ENCODE data around the gene RNF213.

RNF213 gene

GRCh38 chr17:80220736-80221215 is 39.9 kb upstream of the RNF213 start:
- TF ChIP-seq, protein P1, sequence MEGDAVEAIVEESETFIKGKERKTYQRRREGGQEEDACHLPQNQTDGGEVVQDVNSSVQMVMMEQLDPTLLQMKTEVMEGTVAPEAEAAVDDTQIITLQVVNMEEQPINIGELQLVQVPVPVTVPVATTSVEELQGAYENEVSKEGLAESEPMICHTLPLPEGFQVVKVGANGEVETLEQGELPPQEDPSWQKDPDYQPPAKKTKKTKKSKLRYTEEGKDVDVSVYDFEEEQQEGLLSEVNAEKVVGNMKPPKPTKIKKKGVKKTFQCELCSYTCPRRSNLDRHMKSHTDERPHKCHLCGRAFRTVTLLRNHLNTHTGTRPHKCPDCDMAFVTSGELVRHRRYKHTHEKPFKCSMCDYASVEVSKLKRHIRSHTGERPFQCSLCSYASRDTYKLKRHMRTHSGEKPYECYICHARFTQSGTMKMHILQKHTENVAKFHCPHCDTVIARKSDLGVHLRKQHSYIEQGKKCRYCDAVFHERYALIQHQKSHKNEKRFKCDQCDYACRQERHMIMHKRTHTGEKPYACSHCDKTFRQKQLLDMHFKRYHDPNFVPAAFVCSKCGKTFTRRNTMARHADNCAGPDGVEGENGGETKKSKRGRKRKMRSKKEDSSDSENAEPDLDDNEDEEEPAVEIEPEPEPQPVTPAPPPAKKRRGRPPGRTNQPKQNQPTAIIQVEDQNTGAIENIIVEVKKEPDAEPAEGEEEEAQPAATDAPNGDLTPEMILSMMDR (IDR thresholded peaks at IDR 0.05), result no peak

GRCh38 chr17:80221351-80222105 is 39.1 kb upstream of the RNF213 start:
- TF ChIP-seq, protein P1 (IDR thresholded peaks at IDR 0.05), result no peak

GRCh38 chr17:80222376-80223141 is 38.1 kb upstream of the RNF213 start:
- TF ChIP-seq, protein P1 (IDR thresholded peaks at IDR 0.05), result no peak

GRCh38 chr17:80223142-80223815 is 37.4 kb upstream of the RNF213 start:
- TF ChIP-seq, protein P1 (IDR thresholded peaks at IDR 0.05), result no peak

DNA sequence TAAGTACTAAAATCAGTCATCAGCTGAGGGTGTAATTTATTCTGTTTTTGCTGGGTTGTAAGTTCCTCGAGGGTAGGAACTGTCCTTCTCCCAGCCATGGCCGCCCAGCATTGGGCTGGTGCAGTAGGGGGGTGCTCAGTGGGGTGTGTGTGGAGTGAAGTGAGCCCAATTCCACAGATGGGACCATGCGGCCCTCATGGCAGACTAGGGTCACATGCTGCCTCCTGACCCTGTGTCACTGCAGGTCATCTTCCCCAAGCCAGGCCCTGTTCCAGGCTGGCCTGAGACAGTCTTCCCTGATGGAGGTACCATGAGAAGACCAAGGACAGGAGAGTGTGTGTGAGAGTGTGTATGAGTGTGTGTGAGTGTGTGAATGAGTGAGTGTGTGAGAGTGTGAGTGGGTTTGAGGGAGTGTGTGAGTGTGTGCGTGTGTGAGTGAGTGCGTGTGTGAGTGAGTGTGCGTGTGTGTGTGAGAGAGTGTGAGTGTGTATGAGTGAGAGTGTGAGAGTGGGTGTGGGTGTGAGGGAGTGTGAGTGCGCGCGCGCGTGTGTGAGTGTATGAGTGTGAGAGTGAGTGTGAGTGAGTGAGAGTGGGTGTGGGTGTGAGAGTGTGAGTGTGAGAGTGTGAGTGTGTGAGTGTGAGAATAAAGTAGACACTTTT is 36.7 kb upstream of the RNF213 start:
- TF ChIP-seq, protein P1 (IDR thresholded peaks at IDR 0.05), result no peak

GRCh38 chr17:80224683-80225082 is 36.0 kb upstream of the RNF213 start:
- TF ChIP-seq, protein P1 (IDR thresholded peaks at IDR 0.05), result no peak

- TF ChIP-seq, protein P1 (IDR thresholded peaks at IDR 0.05), result no peak
These were observed 35.4 kb upstream of the RNF213 start for GRCh38 chr17:80225230-80225629.
